Measurements from ENCODE around the gene CYREN.

The CYREN gene

DNA sequence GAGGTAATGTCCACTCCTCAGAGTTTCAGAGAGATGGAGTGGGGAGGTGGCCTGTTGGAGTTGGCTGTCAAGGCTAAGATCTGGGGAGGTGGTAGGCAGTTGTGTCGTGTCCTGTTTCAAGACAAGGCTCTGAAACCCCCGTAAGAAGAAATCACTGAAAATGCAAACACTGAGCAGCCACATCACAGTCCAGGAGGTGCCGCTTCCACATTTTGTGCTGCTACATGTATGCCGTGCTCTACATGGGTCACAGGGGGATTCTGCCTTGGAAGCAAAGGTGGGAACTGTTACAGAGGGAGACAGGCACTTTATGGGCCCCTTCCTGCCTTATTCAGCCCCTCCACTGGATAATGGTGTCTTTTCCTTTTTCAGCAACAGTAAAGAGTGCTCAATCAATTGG is 28.9 kb upstream of the CYREN start:
- no peak overlapping the region for H3K4me3 ChIP-seq (ENCODE audit: low read length)
- no peak for DNase-seq (ENCODE audit: low read depth, low spot score)

DNA sequence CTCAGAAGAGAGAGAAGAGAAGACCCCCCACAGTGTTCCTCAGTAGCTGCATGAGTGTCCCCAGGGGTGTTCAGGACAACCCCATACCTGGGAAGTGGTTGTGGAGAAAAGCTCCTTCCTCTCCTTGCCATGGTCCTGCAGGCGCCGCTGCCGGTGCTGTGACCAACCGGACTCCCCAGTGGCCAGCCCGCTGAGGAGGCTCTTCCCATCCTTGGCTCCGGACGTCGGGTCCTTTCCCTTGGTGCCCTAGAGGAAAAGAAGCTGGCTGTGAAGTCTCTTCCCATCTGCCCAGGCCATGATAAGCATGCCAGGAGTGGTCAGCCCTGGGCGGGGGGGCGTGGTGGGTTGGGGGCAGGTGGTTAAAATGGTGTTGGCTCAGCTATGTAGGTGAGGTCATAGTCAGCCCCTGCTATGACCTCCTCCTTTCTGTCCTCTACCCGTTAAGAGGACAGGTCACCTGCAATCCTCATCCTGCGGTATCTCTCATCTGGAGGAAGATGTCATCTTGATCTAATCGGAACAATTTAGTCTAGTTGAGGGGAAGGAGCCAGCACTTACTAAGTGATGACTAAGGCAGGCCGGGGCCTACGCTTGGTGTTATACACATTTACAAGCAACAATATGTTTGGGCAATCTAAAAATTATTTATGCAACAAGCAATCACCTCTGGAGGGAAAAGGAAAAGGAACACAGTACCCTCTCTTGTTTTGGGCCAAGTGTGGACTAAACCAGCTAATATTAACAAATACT is 27.6 kb upstream of the CYREN start:
- no peak overlapping the region for H3K4me3 ChIP-seq (ENCODE audit: low read length)
- DNase-seq (ENCODE audit: low read depth, low spot score), result no peak

DNA sequence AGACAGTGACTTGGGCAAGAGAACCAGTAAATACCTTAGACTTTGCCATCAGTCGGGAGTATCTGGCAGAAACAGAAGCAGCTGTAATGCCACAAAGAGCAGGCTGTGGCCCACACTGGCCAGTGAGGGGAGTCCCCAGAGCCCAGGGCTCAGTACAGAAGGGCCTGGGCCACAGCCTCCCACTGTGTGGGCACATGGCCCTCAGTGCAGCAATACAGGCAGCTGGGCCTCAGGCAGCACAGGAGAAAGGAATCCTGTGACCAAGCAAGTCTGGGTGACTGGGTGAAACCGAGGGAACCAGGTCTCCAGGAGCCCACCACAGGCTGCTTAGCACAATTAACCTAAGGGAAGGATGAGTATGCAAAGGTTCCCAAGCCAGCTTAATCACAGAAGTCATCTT is 26.8 kb upstream of the CYREN start:
- H3K4me3 ChIP-seq (ENCODE audit: low read length), result no peak overlapping the region
- DNase-seq (ENCODE audit: low read depth, low spot score), result no peak

DNA sequence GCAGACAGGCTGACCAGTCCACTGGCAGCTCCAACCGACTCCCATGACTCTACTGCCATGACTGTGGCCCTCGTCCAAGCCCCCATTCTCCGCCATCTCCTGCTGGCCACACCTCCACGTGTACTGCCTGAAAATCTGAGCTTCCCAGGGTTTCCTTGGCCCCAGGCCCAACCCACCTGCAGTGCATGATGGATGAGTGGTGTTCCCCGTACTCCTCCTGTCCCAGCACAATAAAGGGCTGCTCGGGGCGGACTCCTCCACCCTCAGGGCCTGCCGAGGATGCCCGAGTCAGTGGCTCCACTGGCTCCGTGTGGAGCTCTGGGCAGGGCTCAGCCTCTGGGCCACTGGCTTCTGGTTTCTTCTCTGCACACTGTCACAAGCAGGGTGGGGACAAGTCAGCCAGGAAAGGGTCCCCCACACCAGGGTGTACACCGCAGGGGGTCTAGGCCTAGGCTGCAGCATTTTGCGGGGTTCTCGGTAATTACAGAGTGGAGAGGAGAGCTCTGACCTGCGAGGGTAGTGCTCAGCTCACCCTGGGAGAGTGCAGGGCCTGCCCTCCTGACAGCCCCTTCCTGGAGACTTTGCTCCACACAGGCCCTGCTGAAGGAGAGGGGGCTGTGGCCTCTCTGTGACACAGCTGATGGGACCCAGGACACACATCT is 25.6 kb upstream of the CYREN start:
- no peak for DNase-seq (ENCODE audit: low read depth, low spot score)
- no peak overlapping the region for H3K4me3 ChIP-seq (ENCODE audit: low read length)

DNA sequence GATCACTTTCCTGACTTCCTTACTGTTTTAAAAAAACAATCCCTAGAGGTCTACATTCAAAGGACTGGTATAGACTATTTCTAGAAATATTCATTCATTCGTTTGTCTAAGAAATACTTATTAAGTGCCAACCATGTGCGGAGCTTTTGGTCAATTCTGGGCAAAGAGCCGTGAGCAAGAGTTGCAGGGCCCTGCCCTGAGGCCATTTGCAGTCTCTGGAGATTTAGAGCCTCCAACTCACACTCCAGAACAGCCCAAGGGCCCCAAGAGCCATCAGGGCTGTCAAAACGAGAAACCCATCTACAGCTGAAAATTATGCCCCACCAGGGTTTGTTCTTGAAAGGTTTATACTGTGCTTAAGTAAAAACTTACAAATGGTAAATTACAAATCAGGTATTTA is 24.6 kb upstream of the CYREN start:
- no peak for DNase-seq (ENCODE audit: low read depth, low spot score)
- H3K4me3 ChIP-seq (ENCODE audit: low read length), result no peak overlapping the region

DNA sequence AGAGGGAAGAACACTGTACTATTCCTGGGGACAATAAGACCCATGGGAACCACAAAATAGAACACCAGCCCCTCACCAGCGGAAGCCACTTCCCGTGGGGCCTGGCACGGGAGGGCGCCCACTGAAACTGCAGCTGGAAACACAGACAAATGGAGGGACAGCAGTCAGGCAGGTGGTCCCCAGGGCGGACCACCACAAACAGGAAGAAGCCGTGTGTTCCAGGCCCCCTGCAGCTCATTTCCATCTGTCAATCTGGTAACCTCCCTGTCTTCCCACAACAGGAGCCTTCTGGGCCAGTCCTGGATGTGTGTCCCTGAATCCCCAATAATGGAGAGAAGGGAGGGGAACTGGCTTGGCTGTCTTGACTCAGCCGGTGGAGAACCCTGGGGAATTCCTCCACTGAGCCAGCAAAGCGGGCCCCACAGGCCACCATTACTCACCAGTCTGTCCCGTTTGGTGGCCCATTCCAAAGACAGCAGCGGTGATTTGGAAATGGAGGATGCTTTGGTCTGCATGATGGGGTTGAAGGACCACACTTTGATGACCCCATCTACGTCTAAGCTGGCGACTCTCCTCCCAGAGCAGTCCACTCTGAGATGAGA is 24.1 kb upstream of the CYREN start:
- H3K4me3 ChIP-seq (ENCODE audit: low read length), result no peak overlapping the region
- DNase-seq (ENCODE audit: low read depth, low spot score), result no peak

DNA sequence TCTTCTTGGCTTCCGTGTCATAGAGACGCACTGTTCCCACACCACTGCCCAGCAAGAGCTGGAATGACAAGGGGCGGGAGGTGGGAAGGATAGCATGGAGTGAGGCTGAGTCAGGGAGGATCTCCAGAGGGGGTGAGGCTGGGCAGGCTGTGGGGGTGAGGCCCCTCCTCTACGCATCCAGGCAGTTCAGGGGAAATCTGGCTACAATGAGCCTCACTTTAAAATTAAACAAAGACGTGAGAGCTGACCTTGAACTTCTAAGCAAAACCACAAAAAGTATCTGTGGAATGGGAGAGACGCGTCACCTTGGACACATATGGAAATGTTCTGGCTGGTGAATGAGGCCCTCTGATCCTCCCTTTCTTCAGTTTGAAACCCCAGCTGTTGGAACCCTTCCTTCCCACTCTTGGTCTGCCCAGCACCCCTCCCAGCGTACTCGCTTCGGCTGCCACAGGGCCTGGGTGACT is 23.1 kb upstream of the CYREN start:
- DNase-seq (ENCODE audit: low read depth, low spot score), result no peak
- no peak overlapping the region for H3K4me3 ChIP-seq (ENCODE audit: low read length)

DNA sequence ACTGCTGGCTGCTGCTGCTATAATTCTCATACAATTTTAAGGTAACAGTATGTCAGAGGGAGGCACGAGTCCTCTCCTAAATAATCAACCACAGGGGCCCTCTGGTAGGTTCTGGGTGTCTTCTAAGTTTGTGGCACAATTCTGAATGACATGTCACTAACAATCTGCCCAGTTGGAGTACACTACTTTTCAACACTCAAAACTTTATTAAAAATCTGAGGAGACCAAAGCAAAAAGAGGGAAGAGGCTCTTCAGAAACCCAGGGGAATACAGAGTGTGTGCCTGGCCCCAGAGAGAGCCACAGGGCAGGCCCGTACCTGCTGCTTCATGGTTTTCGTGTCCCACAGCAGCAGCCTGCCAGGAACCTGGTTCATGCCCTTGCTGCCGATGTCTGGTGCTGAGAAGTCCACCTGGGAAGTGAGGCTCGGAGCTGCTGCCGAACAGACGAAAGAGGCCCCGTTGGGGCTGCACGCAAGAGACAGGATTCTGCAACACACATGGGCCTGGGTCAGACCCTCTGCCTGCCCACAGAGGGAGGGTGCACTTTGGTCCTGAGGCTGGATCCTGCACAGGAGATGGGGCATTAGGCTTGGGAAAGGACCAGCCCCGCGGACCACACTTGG is 22.5 kb upstream of the CYREN start:
- no peak overlapping the region for H3K4me3 ChIP-seq (ENCODE audit: low read length)
- no peak for DNase-seq (ENCODE audit: low read depth, low spot score)

DNA sequence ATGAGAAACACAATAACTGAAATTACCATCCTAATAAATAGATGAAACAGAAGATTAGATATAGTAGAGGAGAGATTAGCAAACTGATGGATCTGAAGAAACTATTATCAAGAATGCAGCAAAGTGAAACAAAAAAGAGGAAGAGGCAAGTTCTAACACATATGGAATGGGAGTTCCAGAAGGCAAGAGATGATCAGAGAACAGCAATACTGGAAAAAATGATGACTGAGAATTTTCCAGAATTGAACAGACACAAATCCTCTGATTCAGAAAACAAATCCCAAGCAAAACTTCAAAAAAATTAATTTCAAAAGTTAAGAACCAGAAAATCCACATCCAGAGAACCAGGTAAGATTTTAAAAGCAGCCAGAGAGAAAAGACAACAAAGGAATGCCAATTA is 20.2 kb upstream of the CYREN start:
- H3K4me3 ChIP-seq (ENCODE audit: low read length), result no peak overlapping the region
- no peak for DNase-seq (ENCODE audit: low read depth, low spot score)

DNA sequence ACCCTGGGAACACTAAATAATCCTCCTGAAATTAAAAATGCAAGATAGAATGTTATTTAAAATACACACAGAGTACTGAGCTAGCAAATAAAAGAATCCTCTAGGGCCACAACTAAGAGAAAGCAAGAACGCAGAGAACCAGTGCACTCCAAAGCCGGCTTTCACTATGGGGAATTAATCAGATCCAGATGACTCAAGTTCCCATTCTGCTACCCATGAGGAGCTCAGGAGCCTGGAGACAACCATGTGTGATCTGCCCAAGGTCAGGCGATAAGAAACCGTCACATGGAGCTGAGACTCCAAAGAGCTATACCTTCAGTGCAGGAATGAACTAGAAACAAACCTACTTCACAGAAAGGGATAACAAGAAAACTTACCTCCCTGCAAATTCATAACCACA is 19.5 kb upstream of the CYREN start:
- DNase-seq (ENCODE audit: low read depth, low spot score), result no peak
- H3K4me3 ChIP-seq (ENCODE audit: low read length), result no peak overlapping the region

DNA sequence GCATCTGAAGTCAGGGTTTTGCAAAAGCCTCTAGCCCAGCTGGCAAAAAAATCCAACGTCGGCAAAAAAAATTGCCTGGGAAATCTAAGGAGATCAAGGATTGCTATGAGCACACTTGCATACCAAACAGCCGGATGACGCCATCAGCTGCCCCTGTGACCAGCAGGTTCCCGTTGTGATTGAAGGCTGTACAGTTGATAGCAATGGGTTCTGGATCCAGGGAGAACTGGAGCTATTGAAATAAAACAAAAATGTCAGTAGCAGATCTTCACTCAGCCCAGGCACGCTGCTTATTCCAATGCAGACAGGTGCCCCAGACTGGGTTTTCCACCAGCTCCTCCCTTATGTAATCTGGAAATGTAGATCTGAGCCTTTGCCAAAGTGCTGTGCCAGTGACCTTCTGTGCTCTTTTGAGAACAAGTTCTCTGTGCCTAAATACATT is 18.7 kb upstream of the CYREN start:
- H3K4me3 ChIP-seq (ENCODE audit: low read length), result no peak overlapping the region
- DNase-seq (ENCODE audit: low read depth, low spot score), result no peak

DNA sequence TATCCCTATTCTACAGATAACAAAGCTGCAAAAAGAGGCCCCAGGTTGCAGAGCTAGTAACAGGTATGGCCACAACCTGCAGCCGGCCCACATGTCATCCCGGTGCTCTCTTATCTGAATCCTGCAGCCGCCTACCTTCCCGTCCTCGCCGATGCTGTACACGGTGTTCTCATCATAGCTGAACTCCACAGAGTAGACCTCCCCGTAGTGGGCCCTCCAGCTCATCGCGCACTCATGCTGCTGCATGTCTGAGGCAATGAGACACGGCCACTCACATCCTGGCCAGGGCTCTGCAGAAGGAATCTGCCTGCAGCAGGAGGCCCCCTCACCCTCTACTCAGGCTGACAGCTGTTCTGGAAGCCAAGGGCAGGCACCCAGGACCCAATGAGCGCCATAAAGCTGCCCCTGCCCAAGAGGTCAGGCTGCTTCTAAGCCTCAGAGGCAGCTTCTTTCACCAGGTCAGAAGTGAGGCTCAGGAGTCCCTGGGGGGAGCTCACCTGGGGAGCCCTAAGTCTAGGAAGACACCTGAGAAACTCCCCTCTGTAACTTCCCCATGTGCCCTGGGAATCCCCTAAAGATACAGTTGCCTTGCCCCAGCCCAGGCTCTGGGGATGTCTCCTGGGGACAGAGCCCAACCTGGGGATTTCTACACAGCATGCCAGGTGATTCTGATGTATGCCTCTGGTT is 17.9 kb upstream of the CYREN start:
- no peak for DNase-seq (ENCODE audit: low read depth, low spot score)
- no peak overlapping the region for H3K4me3 ChIP-seq (ENCODE audit: low read length)

DNA sequence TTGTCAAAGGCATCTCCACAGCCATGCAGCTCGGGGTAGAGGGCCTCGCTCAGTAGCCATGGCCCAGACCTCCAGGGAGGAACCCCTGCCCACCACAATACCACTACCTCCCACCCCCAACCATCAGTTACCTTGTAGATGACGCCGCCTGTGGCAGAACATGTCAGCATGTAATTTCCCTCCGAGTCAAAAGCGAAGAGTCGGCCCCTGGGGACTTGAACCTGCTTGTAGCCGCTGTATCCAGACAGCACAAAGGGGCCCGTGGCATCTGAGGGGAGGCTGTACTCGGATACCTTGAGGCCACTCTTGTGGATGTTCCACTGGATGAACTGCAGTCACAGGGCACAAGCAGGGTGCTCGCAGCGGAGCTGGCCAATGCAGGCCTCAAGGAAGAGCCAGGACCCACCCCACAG is 16.3 kb upstream of the CYREN start:
- no peak overlapping the region for H3K4me3 ChIP-seq (ENCODE audit: low read length)
- DNase-seq (ENCODE audit: low read depth, low spot score), result no peak

DNA sequence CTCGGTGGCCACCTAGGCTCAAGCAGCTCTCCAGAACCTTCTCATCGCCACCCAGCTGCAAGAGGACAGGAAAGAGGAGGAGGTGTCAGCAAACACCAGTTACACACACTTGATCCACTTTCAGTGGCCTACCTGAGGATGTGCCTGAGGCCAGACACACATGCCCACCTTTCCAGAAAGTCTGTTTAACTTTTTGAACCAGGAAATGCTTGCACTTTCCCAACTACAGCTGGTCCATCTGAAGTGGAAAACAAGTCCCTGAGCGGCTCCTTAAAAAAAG is 15.7 kb upstream of the CYREN start:
- H3K4me3 ChIP-seq (ENCODE audit: low read length), result no peak overlapping the region
- no peak for DNase-seq (ENCODE audit: low read depth, low spot score)

DNA sequence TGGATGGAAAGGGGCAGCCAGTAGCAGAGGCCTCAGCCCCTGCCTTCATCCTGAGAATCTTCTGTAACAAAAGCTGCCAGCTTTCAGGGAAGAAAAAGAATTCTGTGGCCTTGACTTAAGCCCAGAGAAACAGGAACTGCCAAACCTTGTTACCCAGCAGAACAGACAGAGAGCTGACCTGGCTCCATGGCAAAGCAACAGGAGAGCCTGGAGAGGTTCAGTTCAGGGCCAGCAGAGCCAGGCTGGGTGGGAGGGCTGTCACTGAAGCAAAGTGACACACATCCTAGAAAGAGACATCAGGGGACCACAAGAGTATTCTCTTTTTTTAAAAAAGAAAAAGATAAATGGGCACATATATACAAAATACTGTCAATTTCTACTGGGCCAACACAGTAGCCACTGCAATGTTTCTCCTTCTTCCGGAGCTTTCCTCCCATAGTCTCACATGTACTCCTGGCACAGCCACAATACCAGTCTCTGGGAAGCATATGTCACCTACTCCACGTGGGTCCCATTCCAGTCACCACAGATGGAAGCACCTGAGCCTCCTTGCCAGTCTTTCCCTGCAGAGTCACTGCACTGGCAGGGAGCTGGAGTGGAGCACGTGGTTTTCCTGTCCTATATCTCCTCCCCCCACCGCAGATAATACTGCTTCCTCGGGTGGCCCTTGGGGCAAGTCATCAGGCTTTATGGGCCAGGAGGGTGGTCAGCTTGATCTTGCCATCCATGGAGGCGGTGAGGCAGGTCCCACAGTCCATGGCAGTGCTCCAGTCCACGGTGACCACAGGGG is 15.2 kb upstream of the CYREN start:
- no peak for DNase-seq (ENCODE audit: low read depth, low spot score)
- H3K4me3 ChIP-seq (ENCODE audit: low read length), result no peak overlapping the region

DNA sequence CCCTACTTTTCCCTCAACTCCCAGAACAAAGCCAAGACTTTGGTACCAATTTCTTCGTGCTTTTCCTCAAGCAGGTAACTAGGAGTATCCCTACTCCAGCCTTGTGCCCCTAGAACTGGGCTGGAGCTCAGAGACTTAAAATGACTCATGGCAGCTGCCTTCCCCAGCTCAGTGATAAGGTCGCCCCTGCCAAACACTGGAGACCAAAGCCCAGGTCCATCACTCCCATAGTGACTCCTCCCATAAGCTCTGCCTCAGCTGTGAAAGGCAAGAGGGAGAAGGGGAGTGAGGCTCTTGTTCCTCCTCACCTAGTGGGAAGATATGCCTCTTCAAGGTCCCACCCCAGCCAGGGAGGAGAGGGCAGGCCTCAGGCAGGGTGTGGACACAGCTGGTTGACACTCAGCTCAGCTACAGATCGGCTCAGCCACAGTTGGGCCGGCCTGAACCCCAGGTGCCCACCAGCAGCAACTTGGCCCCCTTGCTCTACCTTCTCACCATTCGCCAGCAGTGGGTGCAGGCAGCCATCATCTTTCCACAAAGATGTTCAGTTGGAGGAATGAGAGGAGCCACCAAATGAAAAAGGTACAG is 13.8 kb upstream of the CYREN start:
- no peak for DNase-seq (ENCODE audit: low read depth, low spot score)
- H3K4me3 ChIP-seq (ENCODE audit: low read length), result no peak overlapping the region

DNA sequence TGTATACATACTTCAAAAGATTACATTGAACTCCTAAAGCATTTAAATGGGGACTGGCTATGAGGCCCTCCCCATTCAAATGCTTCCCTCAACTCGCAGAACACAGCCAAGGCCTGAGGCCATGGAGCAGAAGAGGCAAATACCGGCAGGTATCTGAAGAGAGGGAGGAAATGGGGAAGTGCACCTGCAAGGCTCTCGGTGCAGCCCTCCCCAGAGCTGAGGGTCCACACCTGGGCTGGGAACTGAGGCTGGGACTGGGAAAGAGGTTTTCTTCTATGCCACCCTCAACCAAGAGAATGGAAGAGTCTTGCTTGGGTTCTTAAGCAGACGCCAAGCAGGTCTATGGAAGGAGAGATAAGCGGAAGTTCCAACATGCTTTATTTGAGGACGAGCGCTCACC is 13.0 kb upstream of the CYREN start:
- no peak for DNase-seq (ENCODE audit: low read depth, low spot score)

DNA sequence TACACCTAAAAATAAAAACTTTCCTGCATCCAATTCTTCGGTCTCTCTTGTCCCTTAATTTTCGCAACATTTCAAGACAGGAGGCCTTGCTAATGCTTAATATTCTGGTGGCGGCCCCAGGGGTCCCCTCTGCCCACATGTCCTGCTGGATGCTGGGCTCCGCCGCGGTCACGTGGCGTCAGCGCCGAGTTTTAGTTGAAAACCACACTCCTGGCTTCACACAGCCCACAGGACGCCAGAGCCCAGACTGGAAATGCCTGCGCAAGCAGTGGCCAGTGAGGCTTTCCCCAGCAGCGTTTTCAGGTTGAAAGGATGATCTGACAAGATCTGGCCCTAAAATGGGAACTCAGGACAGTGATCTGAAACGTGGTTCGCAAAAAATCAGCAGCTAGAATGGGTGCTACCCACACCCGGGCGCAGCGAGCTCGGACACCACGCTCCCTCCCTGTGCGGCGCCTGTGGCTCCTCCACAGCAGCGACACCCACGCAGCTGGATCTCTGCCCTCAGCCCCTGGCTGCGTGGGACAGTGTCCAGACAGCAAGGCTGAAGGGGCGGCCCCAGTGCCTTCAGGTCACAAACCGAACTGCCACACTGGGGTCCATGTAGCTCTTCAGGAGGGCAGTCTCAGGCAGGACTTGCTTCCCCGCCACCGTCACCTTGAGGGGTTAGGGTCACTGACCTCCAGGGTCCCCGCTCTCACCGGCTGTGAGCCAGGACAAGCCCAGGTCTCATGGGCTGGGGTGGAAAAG is 11.6 kb upstream of the CYREN start:
- no peak for DNase-seq (ENCODE audit: low read depth, low spot score)
- no peak overlapping the region for H3K4me3 ChIP-seq (ENCODE audit: low read length)

More for the DNA sequence above, 13.0 kb upstream of the CYREN start:
- H3K4me3 ChIP-seq (ENCODE audit: low read length), result no peak overlapping the region

Measured in Jurkat, Clone E6-1 (cell line).